WI38 (cell line): ENCODE measurements around the gene VPS26B.
"Not testable (repeated sequence)": the region's sequence is repeated elsewhere in the genome, so short reads cannot be mapped to it uniquely, and the experiment has no call there.

Source experiments
- H3K4me3 ChIP-seq: 2 replicates; pipeline ENCODE4 v1.5.1; 2011; ENCODE audit warnings: low read depth, mild to moderate bottlenecking, control low read depth, low read length
- TF ChIP-seq, protein P1 (sequence below): IDR thresholded peaks from 2 replicates; pipeline ENCODE4 v1.5.1; 2012; ENCODE audit warnings: low read depth, mild to moderate bottlenecking, control low read depth, low read length

The VPS26B gene

DNA sequence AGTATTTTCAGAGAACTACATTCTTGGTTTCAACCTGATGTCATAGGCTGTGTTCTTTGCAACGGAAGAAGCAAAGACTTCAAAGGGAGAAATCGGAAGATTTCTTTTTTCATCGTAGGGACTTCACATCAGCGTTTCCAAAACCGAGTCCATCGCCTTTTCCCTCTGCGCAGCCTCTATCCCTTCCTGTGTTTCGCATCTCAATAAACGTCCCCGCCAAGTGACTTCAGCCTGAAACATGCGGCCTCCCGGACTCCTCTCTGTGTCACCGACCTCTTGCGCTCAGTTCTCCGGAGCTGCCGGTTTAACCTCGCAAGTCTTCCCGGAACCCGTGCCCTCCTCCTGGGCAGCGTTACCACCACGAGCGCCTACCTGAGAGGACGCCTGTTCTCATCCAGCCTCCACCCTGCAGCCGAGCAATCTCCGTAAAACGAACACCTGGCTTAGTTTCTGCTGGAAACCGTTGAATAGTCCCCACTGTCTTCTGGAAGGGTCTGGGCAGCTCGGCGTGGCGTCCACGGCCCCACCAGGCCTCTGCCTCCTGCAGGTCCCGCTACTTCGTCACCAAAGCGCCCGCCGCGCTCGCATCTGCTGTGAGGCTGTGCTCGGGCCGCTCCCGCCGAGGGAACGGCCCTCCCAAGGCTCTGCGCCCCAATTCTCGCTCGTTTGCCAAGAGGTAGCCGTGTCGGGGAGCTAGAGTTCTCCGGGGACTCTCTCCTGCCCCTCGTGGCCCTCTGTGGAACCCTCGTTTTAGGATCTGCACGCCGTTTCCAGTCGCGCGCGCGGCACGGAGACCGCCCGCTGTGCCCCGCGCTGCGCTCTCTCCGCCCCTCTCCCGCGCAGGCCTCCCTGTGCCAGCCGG, 51.3 kb downstream of the VPS26B start, which contains the start of gene GLB1L3:
GLB1L3 (plus strand) TSS at position 846 of the 862 bp plus-strand sequence. CDS start 362 bp downstream, outside the sequence.
- TF ChIP-seq, protein P1, sequence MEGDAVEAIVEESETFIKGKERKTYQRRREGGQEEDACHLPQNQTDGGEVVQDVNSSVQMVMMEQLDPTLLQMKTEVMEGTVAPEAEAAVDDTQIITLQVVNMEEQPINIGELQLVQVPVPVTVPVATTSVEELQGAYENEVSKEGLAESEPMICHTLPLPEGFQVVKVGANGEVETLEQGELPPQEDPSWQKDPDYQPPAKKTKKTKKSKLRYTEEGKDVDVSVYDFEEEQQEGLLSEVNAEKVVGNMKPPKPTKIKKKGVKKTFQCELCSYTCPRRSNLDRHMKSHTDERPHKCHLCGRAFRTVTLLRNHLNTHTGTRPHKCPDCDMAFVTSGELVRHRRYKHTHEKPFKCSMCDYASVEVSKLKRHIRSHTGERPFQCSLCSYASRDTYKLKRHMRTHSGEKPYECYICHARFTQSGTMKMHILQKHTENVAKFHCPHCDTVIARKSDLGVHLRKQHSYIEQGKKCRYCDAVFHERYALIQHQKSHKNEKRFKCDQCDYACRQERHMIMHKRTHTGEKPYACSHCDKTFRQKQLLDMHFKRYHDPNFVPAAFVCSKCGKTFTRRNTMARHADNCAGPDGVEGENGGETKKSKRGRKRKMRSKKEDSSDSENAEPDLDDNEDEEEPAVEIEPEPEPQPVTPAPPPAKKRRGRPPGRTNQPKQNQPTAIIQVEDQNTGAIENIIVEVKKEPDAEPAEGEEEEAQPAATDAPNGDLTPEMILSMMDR = 0 out of 2 replicates have a peak, but pooled peaks have one; percentile 24

DNA sequence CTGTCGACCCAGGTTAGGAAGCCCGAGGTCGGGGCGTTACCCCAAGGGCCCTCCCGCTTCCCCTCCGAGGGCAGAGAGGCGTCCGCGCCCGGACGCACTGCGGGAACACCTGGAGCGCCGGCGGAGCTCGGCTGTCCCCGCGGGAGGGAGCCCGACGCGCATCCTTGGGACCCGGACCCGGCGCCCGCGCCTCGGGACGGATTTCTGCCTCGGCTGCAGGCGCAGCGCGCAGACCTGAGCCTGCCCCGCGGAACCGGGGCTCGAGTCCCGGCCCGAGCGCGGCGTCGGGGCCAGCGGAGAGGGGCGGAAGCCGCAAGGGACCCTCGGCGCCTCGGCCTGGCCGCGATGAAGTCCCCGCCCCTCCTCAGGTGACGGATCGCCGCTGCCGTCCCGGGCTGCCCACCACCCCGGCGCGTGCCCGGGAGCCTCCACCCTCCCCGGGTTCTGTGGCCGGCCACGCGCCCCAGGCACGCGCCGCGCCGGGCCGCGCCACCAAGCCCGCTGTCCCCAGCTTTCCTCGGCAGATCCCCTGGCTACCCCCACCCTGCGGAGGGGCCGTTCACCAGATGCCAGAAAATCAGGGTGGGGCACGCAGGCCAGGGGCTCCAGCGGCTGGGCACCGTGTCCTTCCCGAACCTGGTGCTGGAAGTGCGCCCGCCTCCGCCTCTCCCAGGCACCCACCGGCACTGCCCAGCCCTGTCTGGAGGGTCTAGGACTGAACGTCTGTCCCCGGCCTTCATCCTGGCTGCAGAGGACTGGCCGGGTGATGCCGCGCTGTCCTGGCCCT, 52.1 kb downstream of the VPS26B start:
- no peak overlapping the region; the same call in 1 of the 2 replicates for H3K4me3 ChIP-seq
- TF ChIP-seq, protein P1 = no peak

More for the DNA sequence above, 51.3 kb downstream of the VPS26B start, which contains the start of gene GLB1L3:
- peak within 1 kb of the TSS; percentile 14; the same call in 1 of the 2 replicates for H3K4me3 ChIP-seq

DNA sequence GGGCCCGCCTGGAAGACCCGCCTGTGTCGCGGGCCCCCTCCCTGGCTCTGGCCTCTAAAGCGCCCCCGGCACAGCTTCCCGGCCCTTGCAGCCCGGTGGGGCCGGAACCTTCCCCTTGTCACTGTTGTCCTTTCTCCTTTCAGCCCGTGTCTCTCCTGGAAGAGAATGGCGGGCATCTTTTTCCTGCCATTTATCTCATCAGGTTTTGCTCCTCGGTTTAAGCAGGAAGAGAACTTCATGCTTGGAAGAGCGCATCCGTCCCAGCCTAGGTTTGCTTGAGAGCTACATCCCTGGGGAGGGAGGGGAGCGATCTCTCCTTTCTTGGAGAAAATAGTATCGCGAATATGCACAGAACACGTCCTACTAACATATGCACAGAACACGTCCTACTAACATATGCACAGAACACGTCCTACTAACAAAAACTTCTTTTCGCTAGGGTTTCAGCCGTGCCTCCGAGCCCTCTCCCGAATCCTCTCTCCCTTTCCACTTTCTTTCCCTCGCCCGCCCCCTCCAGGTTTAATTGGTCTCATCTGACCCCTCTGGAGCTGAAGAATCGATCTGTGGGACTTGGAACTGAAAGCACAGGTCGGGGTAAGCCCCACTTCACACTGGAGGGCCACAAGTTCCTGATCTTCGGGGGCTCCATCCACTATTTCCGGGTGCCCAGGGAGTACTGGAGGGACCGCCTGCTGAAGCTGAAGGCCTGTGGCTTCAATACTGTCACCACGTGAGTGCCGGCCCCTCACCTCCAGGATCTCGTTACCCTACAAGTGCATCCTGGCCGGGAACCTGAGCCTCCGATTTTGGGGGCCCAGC, 52.9 kb downstream of the VPS26B start:
- H3K4me3 ChIP-seq = no peak overlapping the region
- TF ChIP-seq, protein P1 = no peak

DNA sequence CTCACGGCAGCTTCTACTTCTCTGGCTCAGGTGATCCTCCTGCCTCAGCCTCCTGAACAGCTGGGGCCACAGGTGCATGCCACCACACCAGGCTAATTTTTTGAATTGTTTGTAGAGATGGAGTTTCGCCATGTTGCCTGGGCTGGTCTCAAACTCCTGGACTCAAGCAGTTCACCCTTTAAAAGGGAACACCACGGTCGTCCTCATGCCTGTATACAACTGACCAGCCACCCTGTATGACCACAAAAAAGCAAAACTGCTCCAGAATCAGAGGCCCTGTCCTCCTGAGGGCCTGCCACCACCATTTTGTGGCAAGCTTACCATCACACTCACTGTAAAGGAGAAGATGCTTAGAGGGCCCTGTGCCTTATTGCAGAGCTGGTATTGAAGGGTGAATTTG, 53.9 kb downstream of the VPS26B start:
- TF ChIP-seq, protein P1 = no peak
- H3K4me3 ChIP-seq = no peak overlapping the region

DNA sequence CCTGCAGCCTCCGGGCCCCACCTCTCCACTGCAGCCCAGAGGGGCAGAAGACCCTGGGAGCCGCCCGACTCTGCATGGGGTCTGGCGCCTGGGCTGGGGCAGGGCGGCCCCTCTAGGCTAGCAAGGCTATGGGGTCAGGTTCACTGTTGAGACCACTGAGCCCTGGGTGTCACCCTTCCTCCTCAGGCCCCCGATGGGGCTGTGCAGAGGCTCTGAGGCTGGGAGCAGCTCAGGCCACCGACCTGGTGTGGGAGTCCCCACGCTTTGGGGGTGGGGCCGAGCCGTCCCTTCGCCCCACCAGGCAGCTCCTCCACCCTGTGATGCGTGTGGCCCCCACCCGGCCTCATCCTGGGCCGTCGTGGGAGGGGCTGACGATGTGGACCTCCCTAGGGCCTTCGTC, 57.2 kb downstream of the VPS26B start:
- not testable (repeated sequence) for H3K4me3 ChIP-seq

DNA sequence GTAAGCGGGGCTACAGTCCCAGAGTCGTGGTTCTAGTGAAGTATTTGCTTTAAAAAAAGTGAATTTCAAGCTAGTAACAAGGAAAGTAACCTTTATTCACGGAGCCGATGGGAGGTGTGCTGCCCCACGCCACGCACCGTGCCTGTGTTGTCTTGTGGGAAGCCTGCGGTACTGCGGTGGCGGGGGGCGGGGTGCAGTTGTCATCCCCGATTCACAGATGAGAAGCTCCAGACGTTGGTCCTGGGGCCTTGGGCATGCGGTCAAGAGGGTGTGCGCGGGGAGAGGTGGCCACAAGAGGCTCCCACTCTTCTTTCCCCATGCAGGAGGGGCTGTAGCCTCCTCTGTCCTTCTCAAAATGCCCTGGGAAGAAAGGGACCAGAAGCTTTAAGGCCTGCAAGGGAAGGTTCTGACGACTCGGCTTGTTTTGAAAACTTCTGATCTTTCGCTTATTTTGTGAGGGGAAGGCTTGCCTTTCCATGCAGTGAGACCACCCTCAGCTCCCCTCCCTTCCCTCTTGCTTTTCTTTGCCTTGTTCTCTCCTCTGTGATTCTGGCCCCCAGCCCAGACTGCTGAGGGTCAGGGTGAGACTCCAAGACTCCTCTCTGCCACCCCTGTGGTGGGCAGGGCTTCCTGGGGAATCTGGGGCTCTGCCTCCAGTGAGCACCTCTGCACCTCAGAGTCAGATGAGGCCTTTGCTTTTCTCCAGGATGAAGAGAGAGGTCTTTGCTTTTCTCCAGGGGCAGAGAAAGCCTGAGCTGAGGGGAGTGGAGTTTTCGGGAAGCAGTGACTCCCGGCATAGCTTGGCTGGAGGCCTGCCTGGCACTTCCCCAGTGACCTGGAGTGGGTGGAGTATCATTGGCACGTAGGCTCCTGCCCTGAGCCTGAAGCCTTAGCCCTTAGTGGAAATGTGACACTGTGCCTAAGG, 57.9 kb downstream of the VPS26B start:
- TF ChIP-seq, protein P1 = no peak

More for the DNA sequence above, 57.9 kb downstream of the VPS26B start:
- H3K4me3 ChIP-seq = no peak overlapping the region
